ENCODE measurements around the gene HDAC2. TPM values are rescaled to one million over a fixed set of nuclear protein-coding genes. Genes with fewer than 3 reads are reported as not detected.

Gene HDAC2
- polyA plus RNA-seq, 1 donor from 2014 or later, result 307 TPM

GRCh38 chr6:113927001-113927400, 43.9 kb downstream of the HDAC2 start:
- Histone ChIP-seq H3K27ac (ENCODE audit: low read length) (no peak overlapping the region), H3F3A (ENCODE audit: insufficient read depth, low read length, poor library complexity, severe bottlenecking) (no peaks in the 10 kb centered on the region), H3K27me3 (ENCODE audit: insufficient read depth, low read depth, low read length) (no peaks in the 10 kb centered on the region), H4K20me1 (ENCODE audit: insufficient read depth) (no peaks in the 10 kb centered on the region), H3K4me2 (ENCODE audit: low read length) (no peak overlapping the region), H3K9me3 (ENCODE audit: low read length) (no peaks in the 10 kb centered on the region), H3K79me2 (replicated peaks; ENCODE audit: insufficient read depth, low read length) (no peaks in the 10 kb centered on the region), H3K36me3 (ENCODE audit: insufficient read depth, low read length) (no peaks in the 10 kb centered on the region), H2AFZ (ENCODE audit: low read depth, low read length) (no peak overlapping the region), H3K9me2 (ENCODE audit: insufficient read depth, low read length) (no peaks in the 10 kb centered on the region), H3K9ac (ENCODE audit: low read length) (no peak overlapping the region), H3K4me3 (ENCODE audit: low read length) (no peak overlapping the region)
- TF ChIP-seq, protein P1, sequence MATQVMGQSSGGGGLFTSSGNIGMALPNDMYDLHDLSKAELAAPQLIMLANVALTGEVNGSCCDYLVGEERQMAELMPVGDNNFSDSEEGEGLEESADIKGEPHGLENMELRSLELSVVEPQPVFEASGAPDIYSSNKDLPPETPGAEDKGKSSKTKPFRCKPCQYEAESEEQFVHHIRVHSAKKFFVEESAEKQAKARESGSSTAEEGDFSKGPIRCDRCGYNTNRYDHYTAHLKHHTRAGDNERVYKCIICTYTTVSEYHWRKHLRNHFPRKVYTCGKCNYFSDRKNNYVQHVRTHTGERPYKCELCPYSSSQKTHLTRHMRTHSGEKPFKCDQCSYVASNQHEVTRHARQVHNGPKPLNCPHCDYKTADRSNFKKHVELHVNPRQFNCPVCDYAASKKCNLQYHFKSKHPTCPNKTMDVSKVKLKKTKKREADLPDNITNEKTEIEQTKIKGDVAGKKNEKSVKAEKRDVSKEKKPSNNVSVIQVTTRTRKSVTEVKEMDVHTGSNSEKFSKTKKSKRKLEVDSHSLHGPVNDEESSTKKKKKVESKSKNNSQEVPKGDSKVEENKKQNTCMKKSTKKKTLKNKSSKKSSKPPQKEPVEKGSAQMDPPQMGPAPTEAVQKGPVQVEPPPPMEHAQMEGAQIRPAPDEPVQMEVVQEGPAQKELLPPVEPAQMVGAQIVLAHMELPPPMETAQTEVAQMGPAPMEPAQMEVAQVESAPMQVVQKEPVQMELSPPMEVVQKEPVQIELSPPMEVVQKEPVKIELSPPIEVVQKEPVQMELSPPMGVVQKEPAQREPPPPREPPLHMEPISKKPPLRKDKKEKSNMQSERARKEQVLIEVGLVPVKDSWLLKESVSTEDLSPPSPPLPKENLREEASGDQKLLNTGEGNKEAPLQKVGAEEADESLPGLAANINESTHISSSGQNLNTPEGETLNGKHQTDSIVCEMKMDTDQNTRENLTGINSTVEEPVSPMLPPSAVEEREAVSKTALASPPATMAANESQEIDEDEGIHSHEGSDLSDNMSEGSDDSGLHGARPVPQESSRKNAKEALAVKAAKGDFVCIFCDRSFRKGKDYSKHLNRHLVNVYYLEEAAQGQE (IDR thresholded peaks at IDR 0.05; ENCODE audit: borderline replicate concordance), result no peak
- TF ChIP-seq TAF1 (IDR thresholded peaks at IDR 0.05; ENCODE audit: low read depth), result no peak
- no peak for TF ChIP-seq POLR2AphosphoS5 (IDR thresholded peaks at IDR 0.05)
- TF ChIP-seq SMC3 (conservative IDR thresholded peaks at IDR 0.05; ENCODE audit: poor library complexity), result no peak
- no peak for TF ChIP-seq EP300 (conservative IDR thresholded peaks at IDR 0.05; ENCODE audit: poor library complexity, severe bottlenecking)
- TF ChIP-seq MXI1 (conservative IDR thresholded peaks at IDR 0.05; ENCODE audit: poor library complexity, severe bottlenecking), result no peak
- no peak for TF ChIP-seq CTCF (IDR thresholded peaks at IDR 0.05; ENCODE audit: poor library complexity, severe bottlenecking)
- TF ChIP-seq RAD21 (conservative IDR thresholded peaks at IDR 0.05), result no peak
- no peak for TF ChIP-seq EZH2 (IDR thresholded peaks at IDR 0.05; ENCODE audit: borderline replicate concordance, insufficient read depth, low read length, poor library complexity, severe bottlenecking)

GRCh38 chr6:113925378-113925777, 45.6 kb downstream of the HDAC2 start:
- Histone ChIP-seq H3K9me3 (ENCODE audit: low read length) (no peaks in the 10 kb centered on the region), H2AFZ (ENCODE audit: low read depth, low read length) (no peak overlapping the region), H3K27me3 (ENCODE audit: insufficient read depth, low read depth, low read length) (no peaks in the 10 kb centered on the region), H3K79me2 (replicated peaks; ENCODE audit: insufficient read depth, low read length) (no peaks in the 10 kb centered on the region), H3K9ac (ENCODE audit: low read length) (no peak overlapping the region), H3F3A (ENCODE audit: insufficient read depth, low read length, poor library complexity, severe bottlenecking) (no peaks in the 10 kb centered on the region), H3K4me2 (ENCODE audit: low read length) (no peak overlapping the region), H3K36me3 (ENCODE audit: insufficient read depth, low read length) (no peaks in the 10 kb centered on the region), H4K20me1 (ENCODE audit: insufficient read depth) (no peaks in the 10 kb centered on the region), H3K4me3 (ENCODE audit: low read length) (no peak overlapping the region), H3K27ac (ENCODE audit: low read length) (no peak overlapping the region), H3K9me2 (ENCODE audit: insufficient read depth, low read length) (no peaks in the 10 kb centered on the region)
- TF ChIP-seq CTCF (IDR thresholded peaks at IDR 0.05; ENCODE audit: poor library complexity, severe bottlenecking), result no peak
- TF ChIP-seq TAF1 (IDR thresholded peaks at IDR 0.05; ENCODE audit: low read depth), result no peak
- no peak for TF ChIP-seq EP300 (conservative IDR thresholded peaks at IDR 0.05; ENCODE audit: poor library complexity, severe bottlenecking)
- TF ChIP-seq EZH2 (IDR thresholded peaks at IDR 0.05; ENCODE audit: borderline replicate concordance, insufficient read depth, low read length, poor library complexity, severe bottlenecking), result no peak
- no peak for TF ChIP-seq SMC3 (conservative IDR thresholded peaks at IDR 0.05; ENCODE audit: poor library complexity)
- TF ChIP-seq RAD21 (conservative IDR thresholded peaks at IDR 0.05), result no peak
- TF ChIP-seq, protein P1 (IDR thresholded peaks at IDR 0.05; ENCODE audit: borderline replicate concordance), result no peak
- no peak for TF ChIP-seq MXI1 (conservative IDR thresholded peaks at IDR 0.05; ENCODE audit: poor library complexity, severe bottlenecking)
- TF ChIP-seq POLR2AphosphoS5 (IDR thresholded peaks at IDR 0.05), result no peak
